Lower leg skin (tissue), 3 donors: ENCODE results near the gene GABRD.

Source experiments
- CTCF ChIP-seq, 3 donors: fragments of 450-650 bp; IDR thresholded peaks; one replicate each; pipeline ENCODE4 v1.5.1; 2016; ENCODE audit warnings: antibody characterized with exemption in 3 of 3, mild to moderate bottlenecking in 3 of 3, moderate library complexity in 2 of 3
- POLR2A ChIP-seq, 2 donors: fragments of 450-650 bp; IDR thresholded peaks; one replicate each; pipeline ENCODE4 v1.6.1; 2016 to 2017; ENCODE audit warnings: antibody characterized with exemption in 2 of 2, mild to moderate bottlenecking in 1 of 2, moderate library complexity in 1 of 2

GRCh38 chr1:1969505-1969900 lies 49.6 kb upstream of the GABRD start:
- TF ChIP-seq CTCF (IDR thresholded peaks at IDR 0.05) (no peak), POLR2A (IDR thresholded peaks at IDR 0.05) (no peak)
